ENCODE results near the gene GH1.
"Not testable (repeated sequence)": the region's sequence is repeated elsewhere in the genome, so short reads cannot be mapped to it uniquely, and the experiment has no call there.

The GH1 gene

DNA sequence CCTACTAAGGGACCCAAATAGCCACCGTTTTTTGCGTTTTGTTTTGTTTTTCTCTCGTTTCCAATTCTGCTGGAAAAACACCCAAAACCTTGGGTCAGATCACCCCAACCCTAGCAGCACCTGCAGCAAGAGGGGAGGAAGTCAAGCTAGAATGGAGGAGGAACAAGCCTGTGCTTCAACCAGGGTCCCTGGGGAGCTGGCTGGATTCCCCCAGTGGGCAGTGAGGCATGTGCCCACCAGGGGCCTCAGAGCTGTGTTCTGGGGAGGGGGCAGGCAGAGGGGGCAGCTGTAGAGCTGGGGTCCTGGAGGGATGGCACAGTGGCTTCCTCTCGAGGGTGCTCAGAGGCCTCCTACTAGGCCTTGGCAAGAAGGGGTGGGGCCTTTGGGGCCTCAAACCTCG lies 7.0 kb upstream of the GH1 start:
- DNase-seq, result peak in 1 of 2 donors; percentile 67

DNA sequence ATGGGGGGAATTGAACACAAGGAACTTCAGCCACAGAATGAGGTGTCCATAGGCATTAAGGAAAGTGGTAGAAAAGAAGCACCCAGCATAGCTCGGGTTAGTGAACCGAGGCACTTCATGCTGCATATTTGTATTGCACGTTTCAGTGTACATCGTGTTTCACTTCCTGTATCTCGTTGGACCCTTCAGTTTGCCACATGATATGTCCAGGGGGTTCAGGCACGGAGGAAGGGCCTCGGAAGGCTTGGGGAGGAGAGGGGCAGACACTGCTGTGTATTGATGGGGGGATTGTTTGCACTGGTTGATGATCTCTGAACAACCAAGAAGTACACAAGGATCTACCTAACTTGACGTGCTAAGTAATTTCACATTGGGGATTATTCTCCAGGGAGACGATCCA lies 3.8 kb upstream of the GH1 start:
- peak in 1 of 2 donors; percentile 24 for DNase-seq

- DNase-seq, result peak in 1 of 2 donors; percentile 40
These were observed 2.1 kb upstream of the GH1 start for GRCh38 chr17:63920779-63921178.

GRCh38 chr17:63920050-63920449 lies 1.4 kb upstream of the GH1 start:
- not testable (repeated sequence) for DNase-seq

DNA sequence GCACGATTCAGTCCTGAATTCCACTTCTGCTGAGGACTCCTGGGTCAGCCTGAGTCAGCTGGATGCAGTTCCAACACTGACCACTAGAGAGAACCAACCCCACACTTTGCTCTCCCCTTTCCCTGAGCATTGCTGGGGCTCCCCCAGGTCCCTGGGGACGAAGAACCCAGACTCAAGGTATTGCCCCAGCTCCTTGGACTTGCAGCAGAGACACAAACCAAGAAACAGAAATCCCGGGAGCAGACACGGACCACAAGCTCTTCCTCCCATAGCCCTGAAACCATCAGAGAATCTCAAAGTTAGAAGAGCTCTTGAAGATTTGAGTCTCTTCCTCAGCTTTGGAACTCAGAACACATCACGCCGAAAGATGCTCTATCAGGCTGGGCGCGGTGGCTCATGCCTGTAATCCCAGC lies 678 bp upstream of the GH1 start:
- DNase-seq, result peak; percentile 82

GRCh38 chr17:63918305-63918704 lies 334 bp downstream of the GH1 start:
- no peak for DNase-seq

DNA sequence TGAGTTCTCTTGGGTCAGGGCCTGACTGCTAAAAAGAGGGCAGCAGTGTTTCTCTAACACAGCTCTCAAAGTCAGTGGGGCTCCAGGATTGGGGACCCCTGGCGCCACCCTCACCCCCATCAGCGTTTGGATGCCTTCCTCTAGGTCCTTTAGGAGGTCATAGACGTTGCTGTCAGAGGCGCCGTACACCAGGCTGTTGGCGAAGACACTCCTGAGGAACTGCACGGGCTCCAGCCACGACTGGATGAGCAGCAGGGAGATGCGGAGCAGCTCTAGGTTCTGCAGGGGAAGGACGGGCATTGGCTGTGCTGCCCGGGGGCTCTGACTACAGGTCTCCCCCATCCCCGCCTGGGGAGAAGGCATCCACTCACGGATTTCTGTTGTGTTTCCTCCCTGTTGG lies 993 bp downstream of the GH1 start:
- no peak for DNase-seq

- not testable (repeated sequence) for DNase-seq
These were observed 1.4 kb downstream of the GH1 start for GRCh38 chr17:63917206-63917605.

- no peak for DNase-seq
These were observed 2.0 kb downstream of the GH1 start for GRCh38 chr17:63916566-63917185.

GRCh38 chr17:63915753-63916152 lies 2.9 kb downstream of the GH1 start:
- DNase-seq, result not testable (repeated sequence)

DNA sequence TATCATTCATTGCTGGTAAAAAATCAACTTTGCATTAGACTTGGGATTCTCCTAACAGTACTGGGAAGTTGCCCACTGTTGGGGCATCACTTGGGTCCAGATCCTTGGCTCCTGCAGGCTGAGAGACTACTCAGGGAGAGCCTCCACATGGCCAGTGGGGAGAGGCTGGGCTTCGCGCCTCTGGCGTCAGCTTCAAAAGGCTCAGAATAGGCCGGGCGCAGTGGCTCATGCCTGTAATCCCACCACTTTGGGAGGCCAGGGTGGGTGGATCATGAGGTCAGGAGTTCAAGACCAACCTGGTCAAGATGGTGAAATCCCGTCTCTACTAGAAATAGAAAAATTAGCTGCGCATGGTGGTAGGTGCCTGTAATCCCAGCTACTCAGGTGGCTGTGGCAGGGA lies 4.2 kb downstream of the GH1 start:
- DNase-seq, result no peak

DNA sequence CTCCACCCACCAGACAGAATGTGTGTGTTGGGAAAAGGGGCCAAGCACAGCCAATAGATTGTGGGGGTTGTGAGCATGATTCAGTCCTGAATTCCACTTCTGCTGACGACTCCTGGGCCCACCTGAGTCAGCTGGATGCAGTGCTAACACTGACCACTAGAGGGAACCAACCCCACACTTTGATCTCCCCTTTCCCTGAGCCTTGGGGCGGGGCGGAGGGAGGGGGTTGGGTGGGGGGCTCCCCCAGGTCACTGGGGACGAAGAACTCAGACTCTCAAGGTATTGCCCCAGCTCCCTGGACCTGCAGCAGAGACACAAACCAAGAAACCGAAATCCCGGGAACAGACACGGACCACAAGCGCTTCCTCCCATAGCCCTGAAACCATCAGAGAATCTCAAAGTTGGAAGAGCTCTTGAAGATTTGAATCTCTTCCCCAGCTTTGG lies 7.0 kb downstream of the GH1 start:
- peak; percentile 50 to 65 for DNase-seq

DNA sequence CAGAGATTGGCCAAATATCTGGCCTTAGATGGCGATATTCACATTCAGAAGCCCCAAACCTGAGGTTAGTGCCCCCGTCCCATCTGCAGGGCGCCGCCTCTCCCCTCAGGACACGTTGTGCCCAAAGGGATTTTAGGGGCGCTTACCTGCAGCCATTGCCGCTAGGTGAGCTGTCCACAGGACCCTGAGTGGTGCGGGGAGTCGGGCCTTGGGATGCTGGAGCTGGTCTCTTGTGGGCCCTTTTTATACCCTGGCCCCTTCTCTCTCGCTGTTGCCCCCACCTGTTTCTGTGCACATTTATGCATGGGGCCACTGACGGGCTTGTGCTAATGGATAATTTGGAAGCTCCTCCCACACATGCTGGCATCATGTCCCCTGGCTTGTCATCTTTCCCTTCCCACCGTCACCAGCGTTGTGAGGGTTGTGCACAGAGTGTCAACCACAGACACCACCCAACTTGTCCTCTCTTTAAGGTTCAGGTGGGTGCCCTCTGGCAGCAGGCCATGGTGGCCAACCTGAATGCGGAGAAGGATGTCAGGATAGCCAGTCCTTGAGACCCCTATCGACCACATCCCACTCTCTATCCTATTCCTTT lies 7.5 kb downstream of the GH1 start, which contains the start of gene CSHL1:
CSHL1 (minus strand) TSS at position 218 of the 595 bp plus-strand sequence; CDS start at position 156, 62 bp downstream.
- DNase-seq, result no peak

DNA sequence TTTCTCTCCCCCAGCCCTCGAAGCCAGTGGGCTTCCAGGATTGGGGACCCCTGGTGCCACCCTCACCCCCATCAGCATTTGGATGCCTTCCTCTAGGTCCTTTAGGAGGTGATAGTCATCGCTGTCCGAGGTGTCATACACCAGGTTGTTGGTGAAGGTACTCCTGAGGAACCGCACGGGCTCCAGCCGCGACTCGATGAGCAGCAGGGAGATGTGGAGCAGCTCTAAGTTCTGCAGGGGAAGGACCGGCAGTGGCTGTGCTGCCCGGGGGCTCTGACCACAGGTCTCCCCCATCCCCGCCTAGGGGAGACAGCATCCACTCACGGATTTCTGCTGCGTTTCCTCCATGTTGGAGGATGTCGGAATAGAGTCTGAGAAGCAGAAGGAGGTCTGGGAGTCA lies 8.5 kb downstream of the GH1 start:
- DNase-seq, result no peak

DNA sequence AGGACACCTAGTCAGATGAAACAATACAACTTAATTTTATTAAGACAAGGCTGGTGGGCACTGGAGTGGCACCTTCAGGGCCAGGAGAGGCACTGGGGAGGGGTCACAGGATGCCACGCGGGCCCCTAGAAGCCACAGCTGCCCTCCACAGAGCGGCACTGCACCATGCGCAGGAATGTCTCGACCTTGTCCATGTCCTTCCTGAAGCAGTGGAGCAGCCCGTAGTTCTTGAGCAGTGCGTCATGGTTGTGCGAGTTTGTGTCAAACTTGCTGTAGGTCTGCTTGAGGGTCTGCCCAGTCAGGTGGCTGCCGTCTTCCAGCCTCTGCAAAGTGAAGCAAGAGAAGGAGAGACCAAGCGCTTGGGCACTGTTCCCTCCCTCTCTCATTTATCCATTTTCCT lies 9.1 kb downstream of the GH1 start:
- not testable (repeated sequence) for DNase-seq

GRCh38 chr17:63907161-63907778 lies 11.4 kb downstream of the GH1 start:
- not testable (repeated sequence) for DNase-seq

DNA sequence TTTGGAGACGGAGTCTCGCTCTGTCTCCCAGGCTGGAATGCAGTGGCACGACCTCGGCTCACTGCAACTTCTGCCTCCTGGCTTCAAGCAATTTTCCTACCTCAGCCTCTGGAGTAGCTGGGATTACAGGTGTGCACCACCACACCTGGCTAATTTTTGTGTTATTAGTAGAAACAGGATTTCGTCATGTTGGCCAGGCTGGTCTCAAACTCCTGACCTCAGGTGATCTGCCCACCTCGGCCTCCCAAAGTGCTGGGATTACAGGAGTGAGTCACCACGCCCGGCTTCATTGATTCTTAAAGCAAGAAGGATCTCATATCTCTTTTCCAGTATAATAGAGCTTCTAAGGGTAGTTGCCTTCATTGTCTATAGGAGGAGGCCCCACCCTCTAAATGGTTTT lies 13.8 kb downstream of the GH1 start:
- DNase-seq, result not testable (repeated sequence)

GRCh38 chr17:63903787-63904201 lies 14.8 kb downstream of the GH1 start:
- DNase-seq, result peak; percentile 19 to 62

- DNase-seq, result not testable (repeated sequence)
These were observed 16.7 kb downstream of the GH1 start for GRCh38 chr17:63901971-63902370.

GRCh38 chr17:63898899-63899798 lies 19.5 kb downstream of the GH1 start:
- peak in 1 of 2 donors; percentile 33 for DNase-seq

- not testable (repeated sequence) for DNase-seq
These were observed 21.9 kb downstream of the GH1 start, which contains the start of gene CSH1 for GRCh38 chr17:63896524-63897354. Gene CSH1, minus strand, starts transcription at chr17:63896574. Its CDS starts 63 bp downstream, at chr17:63896511.

- DNase-seq, result not testable (repeated sequence)
These were observed 23.8 kb downstream of the GH1 start for GRCh38 chr17:63894821-63895220.
